ENCODE results near the gene RPS6KA3.
"Not testable (repeated sequence)": the region's sequence is repeated elsewhere in the genome, so short reads cannot be mapped to it uniquely, and the experiment has no call there.

Gene RPS6KA3

GRCh38 chrX:20218836-20219505 is 47.7 kb downstream of the RPS6KA3 start:
- no peak for DNase-seq (ENCODE audit: low read depth)

GRCh38 chrX:20217906-20218305 is 48.8 kb downstream of the RPS6KA3 start:
- DNase-seq (ENCODE audit: low read depth), result no peak

DNA sequence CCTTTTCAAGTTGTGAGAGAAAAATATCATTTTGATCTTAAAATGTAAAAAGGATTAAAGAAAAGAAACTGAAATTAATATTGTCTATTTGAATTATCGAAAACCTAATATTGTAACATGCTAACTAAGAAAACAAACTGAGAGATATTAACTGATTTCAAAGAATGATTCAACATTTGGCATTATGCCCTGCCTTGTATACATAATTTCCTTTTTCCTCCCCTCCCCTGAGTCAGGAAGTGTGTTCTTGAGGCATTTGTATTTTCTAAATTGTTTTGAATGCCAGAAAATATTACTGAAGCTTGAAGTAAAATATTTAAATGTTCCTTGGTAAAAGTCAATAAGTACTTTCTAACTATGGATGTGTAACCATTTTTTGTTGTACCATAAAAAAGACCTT is 49.4 kb downstream of the RPS6KA3 start:
- no peak for DNase-seq (ENCODE audit: low read depth)

GRCh38 chrX:20215565-20215964 is 51.1 kb downstream of the RPS6KA3 start:
- DNase-seq (ENCODE audit: low read depth), result no peak

GRCh38 chrX:20212486-20213089 is 54.1 kb downstream of the RPS6KA3 start:
- DNase-seq (ENCODE audit: low read depth), result no peak

DNA sequence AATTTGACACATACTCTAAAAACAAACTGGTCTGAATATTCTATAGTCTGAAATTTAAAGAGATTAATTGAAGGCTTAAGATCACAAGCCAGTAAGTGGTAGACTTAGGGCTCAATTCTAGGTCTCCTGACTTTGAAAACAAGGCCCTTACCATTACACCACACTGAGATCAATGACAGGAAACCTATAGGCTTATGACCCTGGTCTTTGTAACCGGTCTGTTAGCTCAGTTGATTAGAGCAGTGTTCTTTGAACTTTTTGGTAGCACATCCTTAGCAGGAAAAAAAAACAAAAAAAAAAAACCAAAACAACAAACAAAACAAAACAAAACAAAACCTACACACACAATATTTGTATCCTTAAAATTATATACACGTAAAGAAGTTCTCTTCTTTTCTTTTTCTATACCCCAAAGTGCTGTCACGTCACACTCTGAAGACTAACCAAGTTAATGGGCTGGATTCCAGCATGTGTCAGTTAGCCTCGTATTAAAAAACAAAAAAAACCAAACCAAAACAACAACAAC is 55.4 kb downstream of the RPS6KA3 start:
- no peak for DNase-seq (ENCODE audit: low read depth)

DNA sequence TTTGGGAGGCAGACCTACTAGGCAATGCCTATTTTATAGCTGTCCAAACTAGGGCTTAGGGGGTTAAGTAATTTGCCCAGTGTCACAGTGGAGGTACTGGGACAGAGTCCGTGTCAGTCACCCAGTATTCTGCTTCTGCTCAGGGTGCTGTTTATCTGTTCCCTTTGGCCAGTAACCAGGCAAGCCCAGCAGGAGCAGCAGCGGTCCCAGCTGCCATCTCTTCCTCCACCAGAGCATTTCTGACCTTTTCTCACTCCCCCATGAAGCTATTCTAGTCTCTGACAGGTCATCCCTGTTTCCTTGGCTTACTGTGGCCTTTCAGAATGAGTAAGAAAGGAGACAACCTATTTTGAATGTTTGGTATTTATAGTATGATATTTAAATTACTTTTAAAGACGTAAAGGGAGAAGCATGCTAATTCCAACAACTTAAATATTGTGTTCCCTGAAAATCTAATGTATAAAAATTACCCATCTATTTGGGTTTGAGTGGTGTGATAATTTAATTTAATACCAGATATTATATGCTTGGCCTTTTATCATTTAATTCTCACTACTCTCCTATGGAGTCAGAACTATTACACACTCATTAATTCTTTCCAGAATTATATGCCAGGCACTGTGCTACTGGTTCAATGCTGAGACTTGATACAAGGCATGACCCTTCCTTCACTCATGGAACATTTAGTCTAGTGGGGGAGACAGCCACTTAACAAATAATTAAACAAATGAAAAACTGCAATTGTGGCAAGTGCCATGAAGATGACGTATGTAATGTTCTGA is 60.6 kb downstream of the RPS6KA3 start:
- no peak for DNase-seq (ENCODE audit: low read depth)

- DNase-seq (ENCODE audit: low read depth), result no peak
Observed at GRCh38 chrX:20204351-20204750, 62.4 kb downstream of the RPS6KA3 start.

GRCh38 chrX:20197641-20198210 is 69.0 kb downstream of the RPS6KA3 start:
- DNase-seq (ENCODE audit: low read depth), result no peak

DNA sequence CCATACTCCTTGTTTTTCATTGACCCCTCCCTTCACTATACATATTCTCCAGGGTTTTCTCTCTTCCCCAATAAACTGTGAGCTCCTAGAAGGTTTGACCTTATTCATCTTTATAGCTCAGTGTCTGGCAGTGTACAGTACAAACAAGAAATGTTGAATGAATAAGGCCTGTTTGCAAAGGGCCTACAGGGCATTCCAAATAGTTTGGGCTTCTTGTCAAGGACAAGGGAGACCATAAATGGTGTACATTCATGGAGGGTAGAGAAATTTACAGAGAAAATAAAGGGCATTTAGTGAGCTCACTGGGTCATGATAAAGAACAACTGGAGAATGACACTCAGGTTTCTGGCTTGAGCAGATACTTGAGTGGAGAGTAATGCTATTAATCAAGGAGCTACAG is 77.5 kb downstream of the RPS6KA3 start:
- DNase-seq (ENCODE audit: low read depth), result no peak

DNA sequence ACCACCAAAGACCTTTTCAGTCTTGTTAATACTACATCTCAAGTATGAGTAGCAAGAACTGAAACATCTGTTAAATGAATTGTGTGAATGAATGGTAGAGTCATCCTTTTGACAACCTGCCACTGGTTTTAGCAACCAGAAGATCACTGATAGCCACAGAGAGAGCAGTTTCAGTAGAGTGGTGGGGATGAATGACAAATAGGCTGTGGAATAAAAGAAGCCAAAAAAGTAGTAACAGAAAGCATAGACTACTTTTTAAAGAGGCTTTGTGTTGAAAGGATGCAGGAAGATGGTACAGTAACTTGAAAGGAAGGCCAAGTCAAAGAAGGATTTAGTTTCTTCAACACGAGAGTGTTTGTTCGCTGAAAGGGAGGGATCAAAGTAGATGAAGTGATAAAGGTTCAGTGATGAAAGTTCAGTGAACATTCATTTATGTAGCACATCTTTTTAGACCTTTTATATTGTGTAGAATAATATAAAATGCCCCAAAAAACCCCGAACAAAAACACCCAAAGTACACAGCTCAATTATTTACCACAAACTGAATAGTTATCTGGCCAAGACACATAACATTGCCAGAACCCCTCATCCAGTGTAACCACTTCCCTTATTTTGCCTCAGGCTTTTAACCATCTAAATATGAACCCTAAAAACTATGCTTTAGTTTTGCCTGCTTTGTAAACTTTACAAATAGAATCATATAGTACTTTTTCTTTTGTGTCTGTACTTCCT is 84.9 kb downstream of the RPS6KA3 start:
- no peak for DNase-seq (ENCODE audit: low read depth)

- no peak for DNase-seq (ENCODE audit: low read depth)
Observed at GRCh38 chrX:20177093-20177492, 89.6 kb downstream of the RPS6KA3 start.

- DNase-seq (ENCODE audit: low read depth), result no peak
Observed at GRCh38 chrX:20173856-20174255, 92.9 kb downstream of the RPS6KA3 start.

DNA sequence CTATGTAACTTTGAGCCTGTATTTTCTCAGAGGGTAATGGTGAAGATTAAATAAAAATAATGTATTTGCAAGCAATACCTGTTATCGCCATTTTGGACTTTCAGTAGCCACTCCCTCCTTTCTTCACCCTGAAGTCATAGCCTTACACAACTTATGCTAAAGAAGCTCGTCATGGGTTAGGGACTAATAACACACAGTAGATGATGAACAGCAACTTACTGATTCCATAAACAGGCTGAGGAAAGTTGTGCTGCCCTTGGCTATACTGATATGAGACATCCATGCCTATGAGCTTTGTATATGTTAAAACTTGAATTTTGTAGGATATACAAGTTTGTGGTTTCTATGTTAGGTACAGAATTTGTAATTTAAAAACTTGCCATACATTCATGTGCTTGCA is 93.4 kb downstream of the RPS6KA3 start:
- DNase-seq (ENCODE audit: low read depth), result no peak

DNA sequence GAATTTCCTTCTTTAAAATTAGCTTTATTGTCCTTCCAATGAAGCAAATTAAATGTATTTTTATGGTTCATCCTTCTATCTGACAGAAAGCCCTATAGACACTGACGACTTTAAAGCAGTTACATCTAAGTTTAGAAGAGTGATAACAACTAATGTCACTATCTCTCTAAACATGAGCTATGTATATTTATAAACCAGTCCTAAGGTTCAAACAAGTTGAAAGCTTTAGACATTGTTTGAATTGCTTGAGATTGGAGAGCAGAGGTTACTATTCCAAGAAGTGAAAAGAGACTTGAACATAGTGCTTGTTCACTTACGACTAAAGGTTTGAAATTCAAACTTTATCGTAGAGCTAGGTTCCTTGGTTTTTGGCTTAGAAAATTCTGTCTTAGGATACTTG is 94.8 kb downstream of the RPS6KA3 start:
- DNase-seq (ENCODE audit: low read depth), result no peak

GRCh38 chrX:20162516-20162915 is 104.2 kb downstream of the RPS6KA3 start:
- not testable (repeated sequence) for DNase-seq (ENCODE audit: low read depth)

- no peak for DNase-seq (ENCODE audit: low read depth)
Observed at GRCh38 chrX:20159797-20160385, 106.8 kb downstream of the RPS6KA3 start.

- no peak for DNase-seq (ENCODE audit: low read depth)
Observed at GRCh38 chrX:20151689-20152088, 115.0 kb downstream of the RPS6KA3 start.

DNA sequence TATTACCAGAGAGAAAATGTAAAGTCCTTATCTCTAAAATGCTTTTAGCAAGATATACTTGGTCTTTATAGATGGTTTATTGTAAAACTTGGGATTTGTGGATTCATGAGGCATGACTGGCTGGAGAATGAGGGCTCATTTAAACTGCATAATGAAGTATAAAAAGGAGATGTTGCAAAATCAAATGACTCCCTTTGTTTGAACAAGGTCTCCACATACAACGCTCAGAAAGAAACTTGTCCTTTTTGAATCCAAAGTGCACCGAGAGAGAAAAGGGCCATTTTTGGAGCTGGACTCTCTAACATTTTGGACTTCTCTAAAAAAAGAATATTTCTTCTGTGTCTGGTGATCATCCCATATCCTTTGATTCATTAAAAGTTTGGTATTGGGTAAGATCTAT is 117.4 kb downstream of the RPS6KA3 start:
- DNase-seq (ENCODE audit: low read depth), result no peak

- no peak for DNase-seq (ENCODE audit: low read depth)
Observed at GRCh38 chrX:20147561-20147960, 119.1 kb downstream of the RPS6KA3 start.

DNA sequence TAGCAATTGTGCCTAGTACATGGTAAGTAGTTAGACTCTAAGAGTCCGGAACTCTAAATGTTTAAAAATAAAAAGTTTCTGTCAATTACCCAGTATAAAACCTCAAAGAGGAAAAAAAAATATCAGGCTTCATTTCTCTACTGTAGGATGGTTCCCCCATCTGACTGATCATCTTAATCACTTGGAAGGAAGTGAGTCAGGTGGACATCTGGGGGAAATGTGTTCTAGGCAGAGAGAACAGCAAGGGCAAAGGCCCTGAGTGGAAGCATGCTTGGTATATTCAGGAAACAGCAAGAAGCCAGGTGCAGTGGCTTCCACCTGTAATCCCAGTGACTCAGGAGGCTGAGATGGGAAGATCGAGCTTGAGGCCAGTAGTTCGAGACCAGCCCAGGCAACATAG is 122.2 kb downstream of the RPS6KA3 start:
- no peak for DNase-seq (ENCODE audit: low read depth)

DNA sequence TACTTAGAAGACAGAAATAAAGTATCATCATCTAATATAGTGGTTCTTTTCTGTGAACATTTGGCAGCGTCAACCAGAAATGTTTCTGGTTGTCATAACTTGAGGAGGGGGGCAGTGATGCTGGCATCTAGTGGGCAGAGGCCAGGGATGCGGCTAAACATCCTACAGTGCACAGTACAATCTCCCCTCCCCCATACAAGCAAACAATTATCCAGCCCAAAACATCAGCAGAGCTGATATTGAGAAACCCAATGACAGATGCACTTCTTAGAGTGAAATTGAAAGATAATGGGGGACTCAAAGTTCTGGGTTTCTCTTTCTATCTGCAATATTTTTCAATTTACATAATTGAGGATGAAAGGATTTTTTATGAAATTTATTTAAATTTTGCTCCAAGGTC is 123.1 kb downstream of the RPS6KA3 start:
- DNase-seq (ENCODE audit: low read depth), result no peak
